HG02571 (cell line): ENCODE results near the gene MPV17.
"Not testable (repeated sequence)": the region's sequence is repeated elsewhere in the genome, so short reads cannot be mapped to it uniquely, and the experiment has no call there.

ENCODE experiments used
- ATAC-seq: cut with Tn5 transposase; IDR thresholded peaks from one replicate; pipeline ENCODE4 v1.9.1; 2021; ENCODE audit warnings: mild to moderate bottlenecking, moderate library complexity; ENCODE audit not compliant: unreplicated experiment

The MPV17 gene

DNA sequence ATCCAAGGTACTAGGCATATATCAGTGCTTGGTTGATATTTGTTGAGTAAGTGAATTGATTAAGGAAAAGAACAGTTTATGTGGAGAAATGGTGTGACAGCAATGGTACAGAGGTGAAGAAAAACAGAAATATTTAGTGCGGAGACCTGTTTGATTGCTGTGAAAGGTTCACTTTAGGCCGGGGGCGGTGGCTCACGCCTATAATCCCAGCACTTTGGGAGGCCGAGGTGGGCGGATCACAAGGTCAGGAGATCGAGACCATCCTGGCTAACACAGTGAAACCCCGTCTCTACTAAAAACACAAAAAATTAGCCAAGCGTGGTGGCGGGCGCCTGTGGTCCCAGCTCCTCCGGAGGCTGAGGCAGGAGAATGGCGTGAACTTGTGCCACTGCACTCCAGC lies 54.6 kb downstream of the MPV17 start:
- not testable (repeated sequence) for ATAC-seq

DNA sequence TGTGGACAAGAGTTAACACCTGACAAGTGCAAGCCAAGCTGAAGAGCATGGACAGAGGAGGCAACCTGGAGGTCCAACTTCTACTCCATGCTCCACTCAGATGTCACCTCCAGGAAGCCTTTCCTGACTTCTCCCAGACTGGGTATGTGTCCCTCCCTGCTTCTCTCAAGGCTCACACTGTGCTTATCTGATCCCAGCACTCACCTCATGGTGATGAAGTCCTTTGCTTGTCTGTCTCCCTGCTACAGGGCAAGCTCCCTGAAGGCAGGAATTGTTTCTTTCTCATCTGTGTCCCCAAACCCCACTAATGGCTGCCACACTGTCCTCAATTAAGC lies 57.4 kb downstream of the MPV17 start:
- ATAC-seq, result no peak

DNA sequence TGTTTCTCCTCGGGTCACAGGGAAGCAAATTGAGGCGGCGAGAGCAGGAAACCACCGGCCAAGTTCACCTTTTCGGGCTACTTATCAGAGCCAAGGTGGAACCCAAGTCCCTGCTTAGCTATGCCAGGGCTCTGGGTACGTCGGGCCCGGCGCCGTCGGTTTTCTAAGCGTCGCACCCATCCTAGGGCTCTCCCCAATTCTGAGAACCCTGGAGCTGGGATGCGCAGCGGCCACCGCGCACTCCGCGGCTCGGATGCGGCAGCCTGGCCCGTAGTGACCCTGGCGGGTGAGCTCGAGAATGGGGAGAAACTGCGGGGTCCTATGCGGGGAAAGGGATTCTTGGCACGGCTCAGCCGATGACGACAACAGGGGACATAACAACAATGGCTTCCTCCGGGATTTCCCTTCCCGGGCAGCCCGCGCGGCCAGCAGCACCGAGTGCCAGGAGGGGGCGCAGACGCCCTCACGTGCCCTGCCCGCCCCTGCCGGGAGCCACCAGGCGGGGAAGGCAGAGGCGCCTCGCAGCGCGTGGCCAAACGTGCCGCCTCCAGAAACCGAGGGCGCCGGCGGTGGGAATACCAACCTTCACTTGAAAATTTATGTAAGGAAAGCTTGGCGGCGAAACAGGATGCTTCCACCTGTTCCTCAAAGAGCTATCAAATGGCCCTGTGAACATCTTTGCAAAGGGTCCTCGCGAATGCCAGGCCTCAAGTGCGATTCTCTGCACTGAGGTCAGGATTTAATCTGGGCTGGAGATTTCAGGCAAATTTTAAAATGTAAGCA lies 58.0 kb downstream of the MPV17 start:
- ATAC-seq, result no peak

GRCh38 chr2:27264253-27264752 lies 58.6 kb downstream of the MPV17 start:
- ATAC-seq, result no peak

GRCh38 chr2:27263287-27264252 lies 59.3 kb downstream of the MPV17 start:
- ATAC-seq, result no peak

DNA sequence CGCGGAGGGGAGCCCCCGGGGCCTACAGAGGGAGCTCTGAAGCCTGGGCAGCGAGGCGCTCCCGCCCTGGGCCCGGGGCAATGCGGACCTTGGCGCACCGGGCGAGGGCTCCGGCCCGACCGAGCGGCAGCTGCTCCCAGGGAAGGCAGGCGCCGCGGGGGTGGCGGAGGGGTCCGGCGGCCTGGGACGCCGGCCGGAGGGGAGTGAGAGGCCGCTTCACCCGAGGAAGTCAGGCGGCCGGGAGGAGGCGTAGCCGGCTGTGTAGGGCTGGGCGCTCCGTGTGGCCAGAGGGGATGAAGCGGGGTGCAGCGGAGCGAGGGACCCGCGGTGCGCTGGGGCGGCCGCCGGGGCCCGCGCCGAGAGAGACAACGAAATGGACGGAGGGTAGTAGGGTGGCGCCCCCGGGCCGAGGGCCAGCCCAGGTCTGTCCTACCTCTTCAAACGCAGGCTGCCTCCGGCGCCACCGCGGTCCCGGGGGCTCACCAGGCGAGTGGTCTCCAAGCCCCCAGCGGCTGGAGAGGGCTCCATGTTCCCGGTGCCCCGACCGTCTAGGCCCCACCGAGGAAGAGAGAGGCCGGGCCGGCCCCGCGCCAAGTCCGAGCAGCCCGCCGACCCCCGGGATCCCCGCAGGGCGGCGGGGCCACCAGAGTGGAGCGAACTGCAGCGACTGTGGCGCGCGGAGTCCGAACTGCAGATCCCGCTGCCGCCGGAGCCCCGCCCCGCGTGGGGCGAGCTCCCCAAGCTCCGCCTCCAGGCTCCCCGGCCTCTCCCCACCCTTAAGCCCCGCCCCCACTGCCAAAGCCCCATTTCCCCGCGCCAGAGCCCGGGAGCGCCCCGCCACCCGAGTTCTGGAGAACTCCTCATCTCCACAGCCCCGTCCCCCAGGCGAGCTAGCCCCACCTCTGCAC lies 60.3 kb downstream of the MPV17 start, which contains the start of gene SLC30A3:
Gene SLC30A3, minus strand, starts transcription at position 669 of the 908 bp plus-strand sequence. Its CDS starts 141 bp downstream, at position 528.
- ATAC-seq, result no peak

DNA sequence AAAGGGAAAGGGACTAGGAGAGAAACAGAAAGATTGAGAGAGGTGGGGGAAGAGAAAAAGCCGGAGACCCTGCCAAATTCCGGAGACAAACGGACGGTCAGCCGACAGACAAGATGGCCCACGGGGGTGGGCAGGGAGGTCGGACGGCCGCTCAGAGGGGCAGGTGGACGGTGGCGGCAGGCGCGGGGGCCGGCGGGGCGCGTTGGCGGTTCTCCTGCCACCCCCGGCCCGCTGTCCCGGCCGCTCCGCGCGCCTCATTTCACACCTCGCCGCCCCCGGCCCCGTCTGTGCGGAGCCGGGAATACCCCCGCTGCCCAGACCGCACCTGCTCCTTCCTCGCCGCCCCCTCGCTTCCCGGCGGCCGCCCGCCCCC lies 61.0 kb downstream of the MPV17 start:
- ATAC-seq, result no peak

DNA sequence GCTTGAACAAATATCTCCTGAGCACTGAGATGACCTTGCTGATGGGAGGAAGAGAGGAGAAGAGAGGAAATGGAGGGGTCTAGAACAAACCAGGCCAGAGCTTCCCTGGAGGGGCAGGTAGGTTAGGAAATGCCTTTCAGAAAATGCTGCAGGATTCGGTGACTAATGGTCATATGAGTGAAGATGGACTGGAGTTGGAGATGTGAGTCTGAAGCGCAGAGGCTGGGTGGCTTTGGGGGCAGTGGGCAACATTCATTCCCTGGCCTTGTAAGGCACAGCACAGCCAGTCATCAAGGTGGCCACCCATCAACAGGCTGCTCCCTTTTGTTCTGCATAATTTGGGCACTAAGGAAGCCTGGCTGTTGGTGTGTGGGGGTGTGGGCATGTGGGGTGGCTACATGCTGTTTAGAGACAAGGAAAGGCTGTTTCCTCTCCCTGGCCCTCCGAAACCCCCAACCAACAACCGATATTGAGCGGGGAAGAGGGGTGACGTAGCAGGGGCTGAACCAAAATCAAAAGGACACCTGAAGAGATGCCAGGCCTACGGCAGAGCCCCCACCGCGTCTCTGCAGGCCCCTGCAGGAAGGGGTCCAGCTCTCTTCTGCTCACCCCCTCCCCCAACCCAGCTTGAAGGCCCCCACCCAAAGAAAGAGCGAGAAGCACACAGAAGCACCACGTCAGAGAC lies 61.5 kb downstream of the MPV17 start:
- ATAC-seq, result no peak
